C4-2B (cell line): ENCODE results near the gene TNK2.
"Not testable (repeated sequence)": the region's sequence is repeated elsewhere in the genome, so short reads cannot be mapped to it uniquely, and the experiment has no call there.

Experiments
- H3K27ac ChIP-seq: fragments of 450-650 bp; 2 replicates; pipeline ENCODE4 v1.5.1; 2017
- CTCF ChIP-seq: fragments of 450-650 bp; conservative IDR thresholded peaks from 2 replicates; pipeline ENCODE4 v1.5.1; 2017; ENCODE audit warnings: mild to moderate bottlenecking
- ZFX ChIP-seq: fragments of 450-650 bp; IDR thresholded peaks from 2 replicates; pipeline ENCODE4 v1.6.1; 2017

The TNK2 gene

DNA sequence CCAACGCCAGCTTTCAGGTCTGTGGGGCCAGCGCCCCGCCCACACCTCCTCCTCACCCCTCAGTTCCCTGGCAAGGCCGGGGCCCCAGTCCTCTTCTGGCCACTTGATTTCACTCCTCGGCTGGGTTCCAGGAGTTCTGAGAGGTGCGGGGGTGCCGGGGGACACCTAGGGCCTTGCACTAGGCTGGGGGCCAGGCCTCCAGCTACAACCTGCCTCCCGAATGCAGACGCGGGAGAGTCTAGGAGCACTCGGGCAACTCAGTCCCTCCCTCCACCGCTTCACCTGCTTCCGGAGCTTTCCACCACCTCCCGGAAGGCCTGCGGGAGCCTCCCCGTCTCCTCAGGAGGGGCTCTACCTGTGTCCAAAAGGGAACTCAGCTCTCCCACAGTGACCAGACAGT lies 35.6 kb downstream of the TNK2 start:
- H3K27ac ChIP-seq, result no peak overlapping the region
- no peak for TF ChIP-seq CTCF
- no peak for TF ChIP-seq ZFX

GRCh38 chr3:195872097-195872496 lies 36.3 kb downstream of the TNK2 start:
- H3K27ac ChIP-seq, result no peak overlapping the region
- TF ChIP-seq ZFX (no peak), CTCF (no peak)

- H3K27ac ChIP-seq, result not testable (repeated sequence)
These were observed 36.7 kb downstream of the TNK2 start for GRCh38 chr3:195871686-195872085.

DNA sequence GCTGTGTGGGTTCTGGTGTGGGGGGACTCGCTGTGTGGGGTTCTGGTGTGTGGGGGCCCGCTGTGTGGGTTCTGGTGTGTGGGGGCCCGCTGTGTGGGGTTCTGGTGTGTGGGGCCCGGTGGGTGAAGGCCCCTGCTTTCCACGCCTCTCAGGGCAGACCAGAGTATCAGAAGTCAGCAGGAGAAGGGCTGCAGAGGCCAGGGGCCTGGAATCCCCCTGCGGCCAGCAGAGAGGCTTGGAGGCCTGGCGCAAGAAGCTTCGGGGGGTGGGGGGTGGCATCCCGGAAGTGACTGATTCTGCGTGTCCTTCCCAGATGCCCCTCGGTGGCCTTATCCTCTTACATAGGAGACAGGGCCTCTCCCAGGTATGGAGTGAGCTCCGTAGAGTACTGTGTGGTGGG lies 37.4 kb downstream of the TNK2 start:
- TF ChIP-seq ZFX, result no peak
- TF ChIP-seq CTCF, result no peak
- H3K27ac ChIP-seq, result no peak overlapping the region

DNA sequence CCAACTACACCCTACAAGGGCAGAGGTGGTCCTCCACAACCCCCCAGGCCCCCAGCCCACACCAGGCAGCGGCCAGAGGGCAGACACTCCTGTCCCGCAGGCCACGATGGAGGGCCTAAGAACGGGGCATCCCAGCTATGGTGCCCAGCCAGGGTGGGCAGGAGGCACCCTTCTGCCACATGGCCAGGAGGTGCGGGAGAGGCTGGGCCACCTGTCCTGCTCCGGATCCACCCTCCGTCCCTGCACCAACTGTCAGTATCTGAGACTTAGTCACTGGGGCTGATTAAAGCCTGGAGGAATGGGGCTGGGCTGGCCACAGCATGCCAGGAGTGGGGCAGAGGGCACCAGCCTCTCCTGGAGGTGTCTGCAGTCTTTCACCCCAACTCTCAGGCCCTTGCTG lies 37.9 kb downstream of the TNK2 start:
- TF ChIP-seq ZFX (no peak), CTCF (no peak)
- H3K27ac ChIP-seq, result no peak overlapping the region

DNA sequence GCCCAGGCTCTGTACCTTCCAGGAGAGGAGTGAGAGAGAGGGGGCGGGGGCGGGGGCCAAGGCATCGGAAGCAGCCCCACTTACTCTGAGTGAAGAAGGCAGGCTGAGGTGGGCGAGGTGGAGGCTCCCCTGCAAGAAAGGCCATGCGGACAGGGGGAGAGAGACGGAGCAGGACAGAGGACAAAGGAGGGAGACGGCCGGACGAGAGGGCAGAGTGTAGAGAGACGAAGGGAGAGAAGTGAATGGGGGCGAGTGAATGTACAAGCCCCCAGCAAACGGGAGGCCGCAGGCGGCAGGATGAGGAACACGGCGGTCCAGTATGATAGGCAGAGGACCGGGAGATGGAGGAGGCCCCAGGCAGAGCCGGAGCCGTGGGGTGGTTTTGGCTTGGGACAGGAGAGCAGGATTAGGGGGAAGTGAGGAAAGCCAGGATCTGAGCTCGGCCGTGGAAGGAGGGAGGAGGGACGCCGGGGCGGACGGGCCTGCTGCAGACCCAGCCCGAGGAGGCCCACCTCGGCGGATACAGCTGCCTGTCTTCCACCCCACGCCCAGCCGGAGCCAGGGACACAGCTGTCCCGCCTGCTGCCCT lies 38.8 kb downstream of the TNK2 start:
- TF ChIP-seq CTCF (no peak), ZFX (no peak)
- H3K27ac ChIP-seq, result no peak overlapping the region

GRCh38 chr3:195868866-195869412 lies 39.4 kb downstream of the TNK2 start:
- H3K27ac ChIP-seq, result no peak overlapping the region
- TF ChIP-seq CTCF (no peak), ZFX (no peak)

- TF ChIP-seq ZFX (no peak), CTCF (no peak)
- H3K27ac ChIP-seq, result no peak overlapping the region
These were observed 40.0 kb downstream of the TNK2 start for GRCh38 chr3:195868336-195868865.
